HepG2 (cell line): Measurements from ENCODE around the gene RBM19. TPM values are rescaled to one million over a fixed set of nuclear protein-coding genes. Genes with fewer than 3 reads are reported as not detected.

Source experiments
- ATRX ChIP-seq: sonication (generic); formaldehyde crosslinking; IDR thresholded peaks from 2 replicates; pipeline ENCODE4 v1.4.0; 2020; ENCODE audit warnings: missing genetic modification reagents, borderline replicate concordance
- BHLHE40 ChIP-seq: IDR thresholded peaks from 2 replicates; pipeline ENCODE4 v1.6.1; 2011; ENCODE audit warnings: low read length, improper control_type of control experiment
- HHEX ChIP-seq: IDR thresholded peaks from 2 replicates; pipeline ENCODE4 v1.6.1; 2016; ENCODE audit warnings: control low read depth
- MLXIP ChIP-seq: sonication (generic); formaldehyde crosslinking; IDR thresholded peaks from 2 replicates; pipeline ENCODE4 v1.9.0; 2021; ENCODE audit warnings: missing genetic modification reagents, borderline replicate concordance
- TP53 ChIP-seq: sonication (generic); formaldehyde crosslinking; conservative IDR thresholded peaks from 2 replicates; pipeline ENCODE4 v1.4.0; 2020; ENCODE audit warnings: missing genetic modification reagents
- TRIM22 ChIP-seq: fragments of 450-650 bp; IDR thresholded peaks from 2 replicates; pipeline ENCODE4 v1.6.1; 2017
- ZBTB8A ChIP-seq: sonication (generic); formaldehyde crosslinking; IDR thresholded peaks from 2 replicates; pipeline ENCODE4 v1.4.0; 2020; ENCODE audit warnings: mild to moderate bottlenecking, low read depth, missing genetic modification reagents, borderline replicate concordance
- ZKSCAN8 ChIP-seq: IDR thresholded peaks from 2 replicates; pipeline ENCODE4 v1.6.1; 2016; ENCODE audit warnings: borderline replicate concordance, missing genetic modification reagents, missing compliant biosample characterization
- ZMYM3 ChIP-seq: sonication (generic); formaldehyde crosslinking; IDR thresholded peaks from 2 replicates; pipeline ENCODE4 v1.5.1; 2020; ENCODE audit warnings: mild to moderate bottlenecking, missing genetic modification reagents
- ZNF367 ChIP-seq: sonication (generic); formaldehyde crosslinking; IDR thresholded peaks from 2 replicates; pipeline ENCODE4 v1.4.0; 2020; ENCODE audit warnings: missing genetic modification reagents, borderline replicate concordance
- ZNF605 ChIP-seq: sonication (generic); formaldehyde crosslinking; IDR thresholded peaks from 2 replicates; pipeline ENCODE4 v1.8.0; 2022; ENCODE audit warnings: mild to moderate bottlenecking, missing genetic modification reagents
- ZNF646 ChIP-seq: sonication (generic); formaldehyde crosslinking; IDR thresholded peaks from 2 replicates; pipeline ENCODE4 v1.9.0; 2021; ENCODE audit warnings: mild to moderate bottlenecking, missing genetic modification reagents
- ZNF777 ChIP-seq: sonication (generic); formaldehyde crosslinking; IDR thresholded peaks from 2 replicates; pipeline ENCODE4 v1.4.0; 2020; ENCODE audit warnings: missing genetic modification reagents
- ZNF781 ChIP-seq: sonication (generic); formaldehyde crosslinking; IDR thresholded peaks from 2 replicates; pipeline ENCODE4 v1.5.1; 2020; ENCODE audit warnings: borderline replicate concordance, mild to moderate bottlenecking, missing genetic modification reagents; ENCODE audit errors: not compliant biosample characterization
- polyA plus RNA-seq, 8 experiments: library from polyadenylated mRNA; depleted of rRNA in 3 of 8; stranded (reverse) in 7 of 8; unstranded in 1 of 8; fragments of >200 nt; fragmentation: Illumina TruSeq in 4 of 8; extraction: Trizol in 4 of 8; gene quantifications; 2 replicates each; pipeline versions ENCODE4 v1.2.1 to v1.2.3, GENCODE V29; 2011 to 2016; ENCODE audit warnings: low read depth in 4 of 8, missing spikeins in 1 of 8, mixed read lengths in 1 of 8; ENCODE audit not compliant: insufficient read depth in 1 of 8
- total RNA-seq, 5 experiments: library from RNA; depleted of rRNA; stranded (reverse); fragments of >200 nt; fragmentation: Illumina TruSeq; extraction: Trizol; gene quantifications; 2 replicates each; pipeline ENCODE4 v1.2.3, GENCODE V29; 2016; ENCODE audit warnings: low read depth in 1 of 5
- TF ChIP-seq, protein P1 (sequence below): sonication (generic); formaldehyde crosslinking; IDR thresholded peaks from 2 replicates; pipeline ENCODE4 v1.5.0; 2020; ENCODE audit warnings: missing genetic modification reagents

Gene RBM19
- total and polyA plus RNA-seq, 2 of the 13 experiments (the other 11 are each of a cell fraction or from before 2014, with no cell fraction given) = 19.3 to 32.2 TPM

- TF ChIP-seq MLXIP (CRISPR knock-in tag) (no peak), ATRX (CRISPR knock-in tag) (no peak), ZNF605 (peak; percentile 59; the same call in 1 of the 2 replicates), ZNF777 (CRISPR knock-in tag) (no peak), ZNF646 (CRISPR knock-in tag) (no peak), ZNF367 (CRISPR knock-in tag) (no peak), HHEX (CRISPR knock-in tag) (no peak), BHLHE40 (peak; percentile 73), ZMYM3 (CRISPR knock-in tag) (peak; percentile 31; the same call in 1 of the 2 replicates), ZNF781 (CRISPR knock-in tag) (peak; percentile 79), TRIM22 (no peak), TP53 (no peak), ZKSCAN8 (CRISPR knock-in tag) (no peak), ZBTB8A (CRISPR knock-in tag) (no peak)
- TF ChIP-seq, protein P1, sequence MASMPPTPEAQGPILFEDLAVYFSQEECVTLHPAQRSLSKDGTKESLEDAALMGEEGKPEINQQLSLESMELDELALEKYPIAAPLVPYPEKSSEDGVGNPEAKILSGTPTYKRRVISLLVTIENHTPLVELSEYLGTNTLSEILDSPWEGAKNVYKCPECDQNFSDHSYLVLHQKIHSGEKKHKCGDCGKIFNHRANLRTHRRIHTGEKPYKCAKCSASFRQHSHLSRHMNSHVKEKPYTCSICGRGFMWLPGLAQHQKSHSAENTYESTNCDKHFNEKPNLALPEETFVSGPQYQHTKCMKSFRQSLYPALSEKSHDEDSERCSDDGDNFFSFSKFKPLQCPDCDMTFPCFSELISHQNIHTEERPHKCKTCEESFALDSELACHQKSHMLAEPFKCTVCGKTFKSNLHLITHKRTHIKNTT (CRISPR knock-in tag) = no peak
Observed at GRCh38 chr12:113965951-113966797, at the start of gene RBM19 (continued).
